HCT116 (cell line): ENCODE results near the gene PIAS4. TPM values are rescaled to one million over a fixed set of nuclear protein-coding genes. Genes with fewer than 3 reads are reported as not detected.
A peak's percentile ranks its signal among the peaks of the same experiment; 100 is the strongest.

Experiments
- ATAC-seq: fragments of 200-7000 bp; cut with Tn5 transposase; 2 replicates; pipeline ENCODE4 v1.9.1; 2020; ENCODE audit warnings: mild to moderate bottlenecking, moderate library complexity
- BruUV-seq: library from RNA; stranded (reverse); fragments of 400-500 nt; replicated peaks from 2 replicates; lab custom pipeline; 2021; lab: Mats Ljungman, UMichigan
- CTCF ChIA-PET: fragments of 300-600 bp; sonication (Branson Sonifier 250); formaldehyde crosslinking; loops from one replicate; lab custom pipeline; 2021; ENCODE audit warnings: antibody characterized with exemption; lab: Charles Lee
- POLR2A ChIA-PET: fragments of 300-600, 350-600 bp; sonication (Branson Sonifier 250); formaldehyde crosslinking; loops from one replicate; lab custom pipeline; 2021; ENCODE audit warnings: antibody characterized with exemption; lab: Charles Lee
- RAD21 ChIA-PET, 2 experiments: fragments of 300-600 bp; sonication (Branson Sonifier 250); formaldehyde crosslinking; loops; one replicate each; lab custom pipeline; 2023; ENCODE audit warnings: low total read pairs in 2 of 2; ENCODE audit not compliant: uncharacterized antibody in 2 of 2, unreplicated experiment in 2 of 2, low non-redundant PET in 1 of 2; lab: Charles Lee
- DNase-seq: peaks from one replicate; pipeline ENCODE4 v3.0.0-alpha.2; 2010; ENCODE audit warnings: low read depth, low spot score
- H2AFZ ChIP-seq: fragments of 200-600 bp; shearing (Covaris generic), sonication (generic); 2 replicates; pipeline ENCODE4 v1.6.1; 2017; ENCODE audit warnings: low read depth, mixed run types, mixed read lengths, antibody characterized with exemption, low read length; ENCODE audit not compliant: poor library complexity, severe bottlenecking
- H3K27ac ChIP-seq: 2 replicates; pipeline ENCODE4 v1.5.1; 2012; ENCODE audit warnings: low read depth, low read length
- H3K27me3 ChIP-seq: fragments of 200-600 bp; sonication (generic); 2 replicates; pipeline ENCODE4 v1.6.1; 2016; ENCODE audit warnings: mixed run types, low read length, mixed read lengths; ENCODE audit not compliant: insufficient read depth
- H3K36me3 ChIP-seq, 2 experiments: fragments of 200-500 bp in 1 of 2; fragments of 200-600 bp in 1 of 2; sonication (Bioruptor generic) in 1 of 2; sonication (generic) in 1 of 2; 2 replicates each; pipeline versions ENCODE4 v1.5.1 to v1.6.1; 2014 to 2016; ENCODE audit warnings: low read length in 2 of 2, inconsistent platforms in 1 of 2, mixed read lengths in 1 of 2, mixed run types in 1 of 2; ENCODE audit not compliant: insufficient read depth in 2 of 2, control insufficient read depth in 1 of 2
- H3K4me1 ChIP-seq, 2 experiments: fragments of 200-600 bp in 1 of 2; sonication (generic) in 1 of 2; 2 replicates each; pipeline versions ENCODE4 v1.5.1 to v1.6.1; 2012 to 2017; ENCODE audit warnings: low read length in 2 of 2, inconsistent platforms in 1 of 2, mild to moderate bottlenecking in 1 of 2, mixed read lengths in 1 of 2, mixed run types in 1 of 2, moderate library complexity in 1 of 2; ENCODE audit not compliant: insufficient read depth in 2 of 2, control insufficient read depth in 1 of 2
- H3K4me2 ChIP-seq: fragments of 200-600 bp; sonication (generic); 2 replicates; pipeline ENCODE4 v1.6.1; 2017; ENCODE audit warnings: mixed run types, low read length, mixed read lengths
- H3K4me3 ChIP-seq, 2 experiments: fragments of 200-600 bp in 1 of 2; sonication (generic) in 1 of 2; replicated peaks in 1 of 2; 2 replicates each; pipeline ENCODE4 v1.5.1; 2011 to 2016; ENCODE audit warnings: low read length in 2 of 2, control low read depth in 1 of 2, low read depth in 1 of 2, mild to moderate bottlenecking in 1 of 2, mixed read lengths in 1 of 2, mixed run types in 1 of 2
- H3K79me2 ChIP-seq: fragments of 200-600 bp; sonication (generic); 2 replicates; pipeline ENCODE4 v1.6.1; 2017; ENCODE audit warnings: mild to moderate bottlenecking, mixed run types, low read length, moderate library complexity, mixed read lengths; ENCODE audit not compliant: insufficient read depth
- H3K9ac ChIP-seq: fragments of 200-600 bp; sonication (generic); 2 replicates; pipeline ENCODE4 v1.6.1; 2016; ENCODE audit warnings: low read length, mixed read lengths
- H3K9me2 ChIP-seq: fragments of 200-600 bp; sonication (generic), shearing (Covaris generic); 2 replicates; pipeline ENCODE4 v1.6.1; 2017; ENCODE audit warnings: mixed run types, mild to moderate bottlenecking, moderate library complexity; ENCODE audit not compliant: insufficient read depth
- H3K9me3 ChIP-seq, 2 experiments: fragments of 200-500 bp in 1 of 2; fragments of 200-600 bp in 1 of 2; sonication (Bioruptor generic) in 1 of 2; sonication (generic) in 1 of 2; 2 replicates each; pipeline ENCODE4 v1.6.1; 2014 to 2017; ENCODE audit warnings: low read length in 2 of 2, mixed read lengths in 2 of 2, inconsistent platforms in 1 of 2, low read depth in 1 of 2, mild to moderate bottlenecking in 1 of 2, mixed run types in 1 of 2, moderate library complexity in 1 of 2; ENCODE audit not compliant: control insufficient read depth in 1 of 2, insufficient read depth in 1 of 2
- H4K20me1 ChIP-seq: fragments of 200-600 bp; sonication (generic), shearing (Covaris generic); 2 replicates; pipeline ENCODE4 v1.6.1; 2017; ENCODE audit warnings: mixed run types, mild to moderate bottlenecking, moderate library complexity; ENCODE audit not compliant: insufficient read depth
- ATF3 ChIP-seq: IDR thresholded peaks from 2 replicates; pipeline ENCODE4 v1.6.1; 2012
- CBX3 ChIP-seq: IDR thresholded peaks from 2 replicates; pipeline ENCODE4 v1.6.1; 2012; ENCODE audit warnings: low read depth
- CEBPB ChIP-seq: IDR thresholded peaks from 2 replicates; pipeline ENCODE4 v1.6.1; 2012; ENCODE audit warnings: low read depth
- ELF1 ChIP-seq: IDR thresholded peaks from 2 replicates; pipeline ENCODE4 v1.6.1; 2012; ENCODE audit warnings: low read depth, borderline replicate concordance
- EZH2phosphoT487 ChIP-seq: fragments of 200-600 bp; IDR thresholded peaks from 2 replicates; pipeline ENCODE4 v1.6.1; 2018; ENCODE audit warnings: antibody characterized with exemption, borderline replicate concordance
- FOSL1 ChIP-seq: IDR thresholded peaks from 2 replicates; pipeline ENCODE4 v1.6.1; 2012; ENCODE audit warnings: low read depth
- JUND ChIP-seq: IDR thresholded peaks from 2 replicates; pipeline ENCODE4 v1.6.1; 2012
- MAX ChIP-seq: IDR thresholded peaks from 2 replicates; pipeline ENCODE4 v1.6.1; 2012
- POLR2A ChIP-seq: IDR thresholded peaks from 2 replicates; pipeline ENCODE4 v1.7.0; 2011; ENCODE audit warnings: borderline replicate concordance; ENCODE audit not compliant: insufficient read depth, insufficient read length; ENCODE audit errors: extremely low read depth
- POLR2AphosphoS5 ChIP-seq: IDR thresholded peaks from 2 replicates; pipeline ENCODE4 v1.6.1; 2011; ENCODE audit warnings: mild to moderate bottlenecking, low read depth, low read length, moderate library complexity
- RAD21 ChIP-seq: IDR thresholded peaks from 2 replicates; pipeline ENCODE4 v1.6.1; 2012; ENCODE audit warnings: low read depth, mild to moderate bottlenecking
- SP1 ChIP-seq: IDR thresholded peaks from 2 replicates; pipeline ENCODE4 v1.6.1; 2012; ENCODE audit warnings: low read depth
- YY1 ChIP-seq: IDR thresholded peaks from 2 replicates; pipeline ENCODE4 v1.6.1; 2011; ENCODE audit warnings: low read length, low read depth, moderate library complexity, mild to moderate bottlenecking; ENCODE audit not compliant: insufficient replicate concordance; ENCODE audit errors: extremely low read depth
- ZFX ChIP-seq: fragments of 450-650 bp; IDR thresholded peaks from 2 replicates; pipeline ENCODE4 v1.6.1; 2017
- ZNF274 ChIP-seq: fragments of 200-500 bp; sonication (Bioruptor generic); IDR thresholded peaks from 2 replicates; pipeline ENCODE4 v1.6.1; 2014; ENCODE audit warnings: mild to moderate bottlenecking, low read depth, low read length, inconsistent platforms
- intact Hi-C: fragments of 100-400 bp; cut with micrococcal nuclease; formaldehyde crosslinking; loops from 2 replicates; pipeline ENCODE4 v1.10.0; 2022
- total RNA-seq: library from RNA; stranded (reverse); gene quantifications from one replicate; pipeline ENCODE4 v1.2.1, GENCODE V29; 2021; ENCODE audit not compliant: unreplicated experiment

Gene PIAS4
- total RNA-seq, 1 experiment from 2014 or later, result 28.4 TPM

- Histone ChIP-seq H3K9ac (peak overlapping the region; percentile 90), H3K9me3 (no peaks in the 10 kb centered on the region), H3K36me3 (peaks cover 0 to 11% of the 10 kb centered on the region in 2 experiments; a peak in 1 of 4 replicates), H3K4me3 (peak overlapping the region; percentile 80 to 94), H3K27me3 (no peaks in the 10 kb centered on the region), H2AFZ (no peak overlapping the region), H3K4me2 (peak overlapping the region; percentile 91), H3K4me1 (peaks cover 43 to 56% of the 10 kb centered on the region in 2 experiments), H3K9me2 (no peaks in the 10 kb centered on the region), H3K79me2 (peaks cover 55% of the 10 kb centered on the region), H3K27ac (peak overlapping the region; percentile 96), H4K20me1 (peaks cover 11% of the 10 kb centered on the region; the same call in 1 of the 2 replicates)
- TF ChIP-seq ELF1 (no peak), FOSL1 (no peak), CEBPB (no peak), ZFX (peak; percentile 68; the same call in 1 of the 2 replicates), MAX (peak; percentile 74), POLR2AphosphoS5 (no peak), CBX3 (no peak)
- DNase-seq (no peak), ATAC-seq (no peak)
- ChIA-PET RAD21 (no interaction called here), POLR2A (no interaction called here), CTCF (no interaction called here)
- intact Hi-C loops, result loop anchor here (5.0 to 10.0 kb wide), 4 partner anchors 70 to 360 kb away; partner anchors contain the start of genes ANKRD24, PIP5K1C, SIRT6 and TJP3
- no TSS peak for BruUV-seq
These were observed 57.1 kb downstream of the PIAS4 start for GRCh38 chr19:4064496-4065260.

GRCh38 chr19:4065430-4066175, 58.1 kb downstream of the PIAS4 start:
- Histone ChIP-seq H3K36me3 (peaks cover 0 to 11% of the 10 kb centered on the region in 2 experiments; a peak in 1 of 4 replicates), H3K9me3 (no peaks in the 10 kb centered on the region), H3K4me1 (peaks cover 34 to 46% of the 10 kb centered on the region in 2 experiments), H3K9me2 (no peaks in the 10 kb centered on the region), H3K27me3 (no peaks in the 10 kb centered on the region), H3K9ac (peak overlapping the region; percentile 91; the same call in 1 of the 2 replicates), H4K20me1 (peaks cover 11% of the 10 kb centered on the region; the same call in 1 of the 2 replicates), H2AFZ (no peak overlapping the region), H3K79me2 (peaks cover 45% of the 10 kb centered on the region), H3K27ac (peak overlapping the region; percentile 96), H3K4me2 (peak overlapping the region; percentile 89; the same call in 1 of the 2 replicates), H3K4me3 (peak overlapping the region; percentile 80 to 82)
- ChIA-PET RAD21 (no interaction called here), CTCF (no interaction called here), POLR2A (no interaction called here)
- ATAC-seq (peak; percentile 78), DNase-seq (peak; percentile 91)
- intact Hi-C loops, result loop anchor here (5.0 to 10.0 kb wide), 3 partner anchors 69 to 361 kb away; partner anchors contain the start of genes ANKRD24, PIP5K1C, SIRT6 and TJP3
- BruUV-seq, result no TSS peak
- TF ChIP-seq YY1 (no peak), EZH2phosphoT487 (no peak), ELF1 (no peak), ZNF274 (no peak), FOSL1 (no peak), POLR2A (no peak), ZFX (peak; percentile 99), CBX3 (no peak), RAD21 (no peak), SP1 (peak; percentile 81), JUND (no peak), ATF3 (no peak), CEBPB (no peak)
